ENCODE data around the gene TUBB3.

GRCh38 chr16:89964201-89964600, 41.1 kb downstream of the TUBB3 start:
- TF ChIP-seq POLR2A (IDR thresholded peaks at IDR 0.05; ENCODE audit: low read depth, low read length) (no peak), TAF1 (IDR thresholded peaks at IDR 0.05; ENCODE audit: borderline replicate concordance, low read depth, low read length) (no peak)

All from GM12892 (cell line).